ENCODE results near the gene TSPAN15. TPM values are rescaled to one million over a fixed set of nuclear protein-coding genes. Genes with fewer than 3 reads are reported as not detected.
A peak's percentile ranks its signal among the peaks of the same experiment; 100 is the strongest.

Gene TSPAN15
- total RNA-seq, 1 experiment from 2014 or later, result 108 TPM

DNA sequence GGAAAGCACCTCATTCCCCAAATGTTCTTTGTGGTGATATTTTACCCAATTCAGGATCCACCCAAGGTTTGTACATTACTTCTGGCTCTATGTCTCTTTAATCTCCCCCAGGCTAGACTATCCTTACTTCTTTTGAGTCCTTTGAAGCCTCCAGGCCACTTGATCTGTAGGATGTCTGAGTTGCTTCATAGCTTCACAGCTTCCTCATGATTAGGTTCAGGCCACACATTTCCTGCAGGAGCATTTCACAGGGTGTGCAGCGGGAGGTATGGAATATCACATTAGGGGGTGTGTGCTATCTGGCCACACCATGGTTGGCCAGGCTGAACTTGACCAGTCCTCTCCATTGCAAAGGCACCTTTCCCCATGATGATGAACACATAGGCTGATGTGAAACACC lies 18.7 kb downstream of the TSPAN15 start:
- ChIA-PET POLR2A (ENCODE audit: unreplicated experiment) (no interaction called here), CTCF (interaction anchor here (2.4 kb wide), 1 partner anchor 23 kb away, joined by 9 read pairs; no protein-coding TSS in a partner anchor)
- Histone ChIP-seq H2AFZ (no peak overlapping the region), H3K4me1 (replicated peaks; ENCODE audit: insufficient read depth) (peaks cover 52% of the 10 kb centered on the region), H3F3A (ENCODE audit: insufficient read depth, low read depth) (peaks cover 30% of the 10 kb centered on the region), H3K27me3 (ENCODE audit: insufficient read depth, low read depth) (no peaks in the 10 kb centered on the region), H3K36me3 (ENCODE audit: low read depth) (no peaks in the 10 kb centered on the region), H3K4me3 (no peak overlapping the region), H3K4me2 (no peak overlapping the region; the same call in 1 of the 2 replicates), H3K79me2 (ENCODE audit: low read depth) (peaks cover 93% of the 10 kb centered on the region), H3K9me2 (ENCODE audit: insufficient read depth) (no peaks in the 10 kb centered on the region), H4K20me1 (ENCODE audit: insufficient read depth) (no peaks in the 10 kb centered on the region; the same call in 1 of the 2 replicates), H3K27ac (peak overlapping the region; percentile 63; the same call in 1 of the 2 replicates), H3K9me3 (ENCODE audit: insufficient read depth, low read depth) (no peaks in the 10 kb centered on the region)
- DNase-seq, result peak in 1 of 2 experiments; percentile 62
- intact Hi-C loops (cut with micrococcal nuclease; ENCODE audit: unreplicated experiment), result no loop called here
- no TSS peak for BruUV-seq (replicated peaks)
- TF ChIP-seq, protein P1, sequence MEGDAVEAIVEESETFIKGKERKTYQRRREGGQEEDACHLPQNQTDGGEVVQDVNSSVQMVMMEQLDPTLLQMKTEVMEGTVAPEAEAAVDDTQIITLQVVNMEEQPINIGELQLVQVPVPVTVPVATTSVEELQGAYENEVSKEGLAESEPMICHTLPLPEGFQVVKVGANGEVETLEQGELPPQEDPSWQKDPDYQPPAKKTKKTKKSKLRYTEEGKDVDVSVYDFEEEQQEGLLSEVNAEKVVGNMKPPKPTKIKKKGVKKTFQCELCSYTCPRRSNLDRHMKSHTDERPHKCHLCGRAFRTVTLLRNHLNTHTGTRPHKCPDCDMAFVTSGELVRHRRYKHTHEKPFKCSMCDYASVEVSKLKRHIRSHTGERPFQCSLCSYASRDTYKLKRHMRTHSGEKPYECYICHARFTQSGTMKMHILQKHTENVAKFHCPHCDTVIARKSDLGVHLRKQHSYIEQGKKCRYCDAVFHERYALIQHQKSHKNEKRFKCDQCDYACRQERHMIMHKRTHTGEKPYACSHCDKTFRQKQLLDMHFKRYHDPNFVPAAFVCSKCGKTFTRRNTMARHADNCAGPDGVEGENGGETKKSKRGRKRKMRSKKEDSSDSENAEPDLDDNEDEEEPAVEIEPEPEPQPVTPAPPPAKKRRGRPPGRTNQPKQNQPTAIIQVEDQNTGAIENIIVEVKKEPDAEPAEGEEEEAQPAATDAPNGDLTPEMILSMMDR (conservative IDR thresholded peaks at IDR 0.05), result no peak
- TF ChIP-seq EZH2 (IDR thresholded peaks at IDR 0.05; ENCODE audit: low read depth), result no peak

- H3K79me2 ChIP-seq (ENCODE audit: low read depth), result peaks cover 91% of the 10 kb centered on the region
- POLR2A ChIA-PET (ENCODE audit: unreplicated experiment), result no interaction called here
- H3K9me2 ChIP-seq (ENCODE audit: insufficient read depth), result no peaks in the 10 kb centered on the region
- no peak for DNase-seq
- H3F3A ChIP-seq (ENCODE audit: insufficient read depth, low read depth), result peaks cover 30% of the 10 kb centered on the region
- CTCF ChIA-PET, result no interaction called here
- H3K27ac ChIP-seq, result no peak overlapping the region
- peaks cover 46% of the 10 kb centered on the region for H3K4me1 ChIP-seq (replicated peaks; ENCODE audit: insufficient read depth)
- H3K36me3 ChIP-seq (ENCODE audit: low read depth), result no peaks in the 10 kb centered on the region
- BruUV-seq (replicated peaks), result no TSS peak
- H3K4me2 ChIP-seq, result no peak overlapping the region
- no peak for TF ChIP-seq EZH2 (IDR thresholded peaks at IDR 0.05; ENCODE audit: low read depth)
- TF ChIP-seq, protein P1 (conservative IDR thresholded peaks at IDR 0.05), result no peak
- no peak overlapping the region for H3K4me3 ChIP-seq
- intact Hi-C loops (cut with micrococcal nuclease; ENCODE audit: unreplicated experiment), result no loop called here
- H3K27me3 ChIP-seq (ENCODE audit: insufficient read depth, low read depth), result no peaks in the 10 kb centered on the region
- H4K20me1 ChIP-seq (ENCODE audit: insufficient read depth), result peaks cover 6% of the 10 kb centered on the region; the same call in 1 of the 2 replicates
- H2AFZ ChIP-seq, result no peak overlapping the region
- H3K9me3 ChIP-seq (ENCODE audit: insufficient read depth, low read depth), result no peaks in the 10 kb centered on the region
These were observed 19.5 kb downstream of the TSPAN15 start for GRCh38 chr10:69470463-69471384.

DNA sequence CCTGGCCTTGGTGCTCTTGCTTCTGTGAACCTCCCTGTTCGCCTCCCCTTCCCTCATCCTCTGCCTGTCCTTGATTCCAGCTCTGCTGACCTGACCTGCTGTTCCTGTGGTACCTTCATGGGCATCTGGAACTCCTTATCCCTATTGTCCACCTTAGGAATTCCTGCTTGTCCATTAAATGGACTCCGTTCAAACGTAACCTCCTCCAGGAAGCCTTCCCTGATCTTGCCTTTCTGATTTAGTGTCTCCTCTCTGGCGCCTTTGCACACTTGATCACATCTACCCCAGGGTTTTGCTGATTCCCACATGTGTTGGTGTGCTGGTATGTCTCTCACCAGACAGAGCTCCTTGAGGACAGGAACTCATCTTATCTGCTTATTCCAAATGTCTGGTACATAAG lies 20.9 kb downstream of the TSPAN15 start:
- Histone ChIP-seq H3K27ac (no peak overlapping the region), H2AFZ (no peak overlapping the region)

More for the DNA sequence above, 20.9 kb downstream of the TSPAN15 start:
- no peak for DNase-seq
- H3K9me2 ChIP-seq (ENCODE audit: insufficient read depth), result no peaks in the 10 kb centered on the region
- H3K4me1 ChIP-seq (replicated peaks; ENCODE audit: insufficient read depth), result peaks cover 43% of the 10 kb centered on the region
- peaks cover 6% of the 10 kb centered on the region; the same call in 1 of the 2 replicates for H4K20me1 ChIP-seq (ENCODE audit: insufficient read depth)
- intact Hi-C loops (cut with micrococcal nuclease; ENCODE audit: unreplicated experiment), result no loop called here
- peaks cover 81% of the 10 kb centered on the region for H3K79me2 ChIP-seq (ENCODE audit: low read depth)
- no peak overlapping the region for H3K4me3 ChIP-seq
- ChIA-PET CTCF (no interaction called here), POLR2A (ENCODE audit: unreplicated experiment) (no interaction called here)
- no peak overlapping the region for H3K4me2 ChIP-seq
- no peaks in the 10 kb centered on the region for H3K9me3 ChIP-seq (ENCODE audit: insufficient read depth, low read depth)
- BruUV-seq (replicated peaks), result no TSS peak
- H3K36me3 ChIP-seq (ENCODE audit: low read depth), result no peaks in the 10 kb centered on the region
- TF ChIP-seq, protein P1 (conservative IDR thresholded peaks at IDR 0.05), result no peak
- no peak for TF ChIP-seq EZH2 (IDR thresholded peaks at IDR 0.05; ENCODE audit: low read depth)
- no peaks in the 10 kb centered on the region for H3K27me3 ChIP-seq (ENCODE audit: insufficient read depth, low read depth)
- H3F3A ChIP-seq (ENCODE audit: insufficient read depth, low read depth), result peaks cover 29% of the 10 kb centered on the region
